Large intestine (tissue), 3 donors: ENCODE results near the gene TSTD1. TPM values are rescaled to one million over a fixed set of nuclear protein-coding genes. Genes with fewer than 3 reads are reported as not detected.
A peak's percentile ranks its signal among the peaks of the same experiment; 100 is the strongest.

Experiments used
- DNase-seq, 2 donors: peaks; one replicate each; pipeline versions ENCODE4 v3.0.0 to v3.0.0-alpha.2; 2013
- H3K27ac ChIP-seq: one replicate; pipeline ENCODE4 v1.5.1; 2013; ENCODE audit warnings: low read length
- H3K27me3 ChIP-seq: 2 replicates; pipeline ENCODE4 v1.6.1; 2013; ENCODE audit warnings: low read length; ENCODE audit not compliant: control insufficient read depth, insufficient read depth
- H3K36me3 ChIP-seq: 2 replicates; pipeline ENCODE4 v1.6.1; 2013; ENCODE audit warnings: low read length; ENCODE audit not compliant: control insufficient read depth, insufficient read depth
- H3K4me1 ChIP-seq: one replicate; pipeline ENCODE4 v1.6.1; 2013; ENCODE audit warnings: low read length; ENCODE audit not compliant: control insufficient read depth, insufficient read depth
- H3K4me3 ChIP-seq: one replicate; pipeline ENCODE4 v1.5.1; 2013; ENCODE audit warnings: low read length
- H3K9me3 ChIP-seq: one replicate; pipeline ENCODE4 v1.6.1; 2013; ENCODE audit warnings: mild to moderate bottlenecking, low read depth, low read length, moderate library complexity; ENCODE audit not compliant: control insufficient read depth
- WGBS: methylation state at CpG from one replicate; pipeline ENCODE4 v1.1.5; 2013; ENCODE audit warnings: low lambda C conversion rate; ENCODE audit not compliant: insufficient coverage; 5-methylcytosine and 5-hydroxymethylcytosine counted together
- polyA plus RNA-seq: library from polyadenylated mRNA; unstranded; fragments of 120-200 nt; gene quantifications from one replicate; pipeline ENCODE4 v1.2.1, GENCODE V29; 2013

Gene TSTD1
- polyA plus RNA-seq, 1 donor, result 60.9 TPM

DNA sequence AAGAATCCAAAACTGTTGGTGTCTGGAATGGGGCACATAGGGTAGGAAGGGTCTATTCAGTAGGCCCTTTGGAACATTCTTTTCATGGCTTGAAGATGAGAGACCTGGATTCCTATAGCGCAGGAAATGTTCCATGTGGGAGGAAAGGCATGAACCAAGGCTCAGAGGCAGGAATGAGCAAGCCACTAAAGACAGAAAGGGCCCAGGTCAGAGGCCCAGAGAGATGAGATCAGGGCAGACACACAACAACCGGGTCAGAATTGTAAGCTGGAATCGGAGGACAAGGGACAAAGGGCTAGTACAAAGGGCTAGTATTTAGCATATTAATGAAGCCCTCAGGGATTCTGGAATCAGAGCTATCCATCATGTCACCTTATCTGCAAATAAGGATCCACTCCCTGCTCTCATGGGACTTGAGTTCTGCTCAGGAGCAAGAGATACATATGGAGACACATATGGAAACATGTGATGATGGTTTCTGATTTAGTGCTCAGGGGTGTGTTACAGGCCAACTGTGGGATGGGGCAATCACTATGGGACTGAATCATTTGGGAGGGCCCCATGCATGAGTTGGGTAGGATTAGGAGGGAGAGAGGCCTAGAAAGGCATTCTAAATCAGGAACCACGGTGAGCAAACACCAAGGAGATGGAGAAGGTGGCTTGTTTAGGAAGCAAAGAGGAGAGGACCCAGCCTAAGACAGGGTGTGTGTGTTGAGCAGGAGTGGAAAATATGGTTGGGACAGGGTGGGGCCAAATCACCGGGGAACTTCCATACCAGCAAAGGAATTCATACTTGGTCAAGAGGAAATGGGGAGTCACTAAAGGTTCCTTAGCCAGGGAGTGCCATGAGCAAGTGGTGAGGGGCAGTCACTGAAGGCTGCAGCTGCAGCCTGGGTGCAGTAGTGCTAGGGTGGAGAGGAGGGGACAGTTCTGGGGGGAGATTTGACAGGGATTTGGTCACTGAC is 42.0 kb upstream of the TSTD1 start:
- H3K9me3 ChIP-seq, result peaks cover 5% of the 10 kb centered on the region
- WGBS, result no CpG with 5 or more reads among the region's 5 CpGs
- peaks cover 15% of the 10 kb centered on the region for H3K27me3 ChIP-seq
- H3K27ac ChIP-seq, result no peak overlapping the region
- H3K4me1 ChIP-seq, result peaks cover 26% of the 10 kb centered on the region
- no peak overlapping the region for H3K4me3 ChIP-seq
- peak in 1 of 2 donors; percentile 1 for DNase-seq
- H3K36me3 ChIP-seq, result no peaks in the 10 kb centered on the region

DNA sequence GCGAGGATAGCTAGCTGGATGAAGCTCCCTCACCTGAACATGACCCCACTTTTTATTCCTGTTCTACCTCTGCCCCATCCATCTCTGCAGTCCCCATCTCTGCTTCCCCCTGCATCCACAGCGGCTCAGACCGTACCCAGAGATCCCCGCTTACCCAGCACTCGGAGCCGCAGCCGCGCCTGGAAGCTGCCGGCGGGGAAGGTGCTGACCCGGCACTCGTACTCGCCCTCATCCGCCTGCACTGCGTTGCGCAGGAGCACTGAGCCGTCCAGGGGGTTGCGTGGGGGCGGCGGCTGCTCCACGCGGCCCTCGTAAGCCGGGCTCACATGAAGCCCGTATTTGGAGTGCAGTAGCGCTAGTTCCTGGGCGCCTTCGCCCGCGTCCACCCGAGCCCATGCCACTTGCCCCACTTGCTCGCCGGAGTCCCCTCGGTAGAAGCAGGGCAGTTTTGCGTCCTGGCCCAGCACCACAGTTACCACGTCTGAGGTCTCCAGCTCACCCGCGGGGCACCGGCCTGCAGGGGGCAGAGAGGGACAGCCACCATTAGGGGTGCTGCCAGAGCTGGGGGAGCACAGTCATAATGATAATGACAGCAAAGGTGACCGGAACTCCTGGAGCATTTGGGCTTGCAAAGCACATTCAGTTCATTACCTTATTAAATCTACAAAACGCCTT is 40.8 kb upstream of the TSTD1 start:
- no peak overlapping the region for H3K27ac ChIP-seq
- peaks cover 19% of the 10 kb centered on the region for H3K4me1 ChIP-seq
- peak in 1 of 2 donors; percentile 1 for DNase-seq
- no peaks in the 10 kb centered on the region for H3K36me3 ChIP-seq
- peaks cover 5% of the 10 kb centered on the region for H3K9me3 ChIP-seq
- 100% methylated on average over 1 of the region's 41 CpGs for WGBS
- H3K27me3 ChIP-seq, result peaks cover 15% of the 10 kb centered on the region
- no peak overlapping the region for H3K4me3 ChIP-seq

DNA sequence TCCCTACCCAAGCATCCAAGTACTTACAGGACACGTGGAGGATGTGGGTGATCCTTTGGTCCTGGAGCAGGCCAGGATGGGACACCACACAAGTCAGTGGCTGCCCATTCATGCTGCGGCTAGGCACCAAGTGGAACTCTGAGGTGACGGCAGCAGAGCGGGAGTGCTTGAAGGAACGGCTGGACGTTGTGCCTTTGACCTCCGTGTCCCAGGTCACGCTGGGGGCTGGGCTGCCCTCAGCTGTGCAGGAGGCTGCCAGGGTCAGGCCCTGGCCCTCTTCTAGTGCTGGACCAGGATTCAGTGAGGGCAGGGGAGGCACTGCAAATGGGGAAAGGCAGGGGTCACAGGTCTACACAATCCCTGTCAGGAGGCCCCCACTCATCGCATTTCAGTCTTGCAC is 38.7 kb upstream of the TSTD1 start:
- Histone ChIP-seq H3K9me3 (peaks cover 5% of the 10 kb centered on the region), H3K27ac (no peak overlapping the region), H3K4me1 (no peaks in the 10 kb centered on the region), H3K36me3 (no peaks in the 10 kb centered on the region), H3K27me3 (peaks cover 15% of the 10 kb centered on the region), H3K4me3 (no peak overlapping the region)
- DNase-seq, result no peak
- no CpG with 5 or more reads among the region's 9 CpGs for WGBS

DNA sequence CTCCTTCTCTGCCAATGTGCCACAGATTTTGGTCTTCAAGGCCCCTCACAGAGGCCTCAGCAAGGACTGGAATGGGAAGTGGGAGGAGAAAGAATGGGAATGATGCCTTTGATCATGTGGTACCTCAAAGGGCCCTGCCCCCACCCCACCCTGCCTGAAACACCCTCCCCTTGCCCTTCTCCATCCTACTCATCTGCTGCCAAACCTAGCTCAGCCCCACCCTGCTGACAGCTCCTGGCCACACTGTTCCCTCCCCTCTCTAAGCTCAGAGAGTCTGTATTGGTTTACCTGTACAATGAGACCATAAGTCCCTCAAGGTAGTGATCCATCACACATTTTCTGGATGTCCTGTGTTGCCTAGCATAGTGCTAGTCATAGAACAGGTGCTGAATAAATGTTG is 37.6 kb upstream of the TSTD1 start:
- no peaks in the 10 kb centered on the region for H3K36me3 ChIP-seq
- DNase-seq, result no peak
- peaks cover 5% of the 10 kb centered on the region for H3K9me3 ChIP-seq
- no peaks in the 10 kb centered on the region for H3K4me1 ChIP-seq
- H3K27me3 ChIP-seq, result peaks cover 15% of the 10 kb centered on the region
- H3K27ac ChIP-seq, result no peak overlapping the region
- H3K4me3 ChIP-seq, result no peak overlapping the region

DNA sequence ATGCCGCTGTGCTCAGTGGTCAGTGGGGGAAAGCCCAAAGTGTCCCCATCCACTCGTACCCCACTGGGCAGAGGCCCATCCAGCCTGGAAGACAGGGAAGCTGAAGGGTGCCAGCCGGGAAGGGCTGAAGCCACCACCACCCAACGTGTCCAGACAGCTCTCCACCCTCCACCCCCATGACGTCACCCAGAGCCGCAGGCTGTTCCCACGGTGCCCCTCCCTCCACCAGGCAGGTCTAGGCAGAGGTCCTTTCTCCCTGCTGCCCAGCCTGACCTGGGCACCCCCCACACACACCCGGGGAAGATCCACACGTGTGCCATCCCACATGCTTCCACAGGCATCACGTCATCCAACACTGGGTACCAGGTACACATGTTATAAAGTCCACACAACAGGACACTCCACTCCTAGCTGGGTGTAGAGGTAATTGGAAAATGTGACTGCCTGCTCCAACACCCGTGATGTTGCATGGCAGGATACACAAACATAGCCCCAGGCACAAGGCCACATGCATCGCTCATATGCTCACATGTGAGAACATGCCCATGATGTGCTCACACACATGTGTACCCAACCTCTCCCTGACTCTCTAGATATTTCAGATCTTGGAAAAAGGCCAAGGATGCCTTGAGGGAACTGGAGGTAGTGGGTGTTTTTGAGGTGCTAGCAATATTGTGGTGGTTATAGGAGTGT is 36.1 kb upstream of the TSTD1 start:
- peaks cover 5% of the 10 kb centered on the region for H3K9me3 ChIP-seq
- H3K4me1 ChIP-seq, result no peaks in the 10 kb centered on the region
- H3K36me3 ChIP-seq, result no peaks in the 10 kb centered on the region
- H3K27me3 ChIP-seq, result peaks cover 10% of the 10 kb centered on the region
- WGBS, result no CpG with 5 or more reads among the region's 12 CpGs
- H3K4me3 ChIP-seq, result no peak overlapping the region
- DNase-seq, result no peak
- H3K27ac ChIP-seq, result no peak overlapping the region

DNA sequence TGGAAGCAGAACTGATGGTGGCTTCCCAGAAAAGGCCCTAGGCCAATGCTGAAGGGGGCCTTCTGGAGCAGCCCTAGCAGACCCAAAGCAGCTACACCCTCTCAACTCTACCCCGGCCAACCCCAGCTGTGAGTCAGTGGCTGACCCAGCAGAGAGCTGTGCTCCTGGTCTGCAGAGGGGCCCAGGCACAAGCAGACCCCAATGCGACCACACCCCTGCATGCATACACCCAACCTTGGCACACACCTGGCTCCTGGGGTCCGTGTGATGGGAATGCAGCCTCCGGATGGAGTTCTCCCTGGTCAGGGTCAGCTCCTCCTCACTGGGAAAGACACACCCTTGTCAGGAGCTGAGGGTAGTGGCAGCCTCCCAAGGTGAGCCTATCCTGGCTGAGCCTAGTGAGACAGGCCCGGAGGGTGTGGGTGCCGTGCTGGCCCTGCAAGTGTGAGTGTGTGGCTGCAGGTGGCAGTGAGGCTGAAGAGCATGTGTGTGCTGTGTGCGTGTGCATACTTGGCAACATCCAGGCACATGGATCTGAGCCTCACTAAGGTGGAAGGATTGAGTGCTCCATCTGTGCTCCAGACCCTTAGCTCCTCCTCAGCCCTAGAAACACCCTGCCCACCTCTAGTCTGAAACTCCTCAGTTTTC is 34.8 kb upstream of the TSTD1 start:
- DNase-seq, result no peak

DNA sequence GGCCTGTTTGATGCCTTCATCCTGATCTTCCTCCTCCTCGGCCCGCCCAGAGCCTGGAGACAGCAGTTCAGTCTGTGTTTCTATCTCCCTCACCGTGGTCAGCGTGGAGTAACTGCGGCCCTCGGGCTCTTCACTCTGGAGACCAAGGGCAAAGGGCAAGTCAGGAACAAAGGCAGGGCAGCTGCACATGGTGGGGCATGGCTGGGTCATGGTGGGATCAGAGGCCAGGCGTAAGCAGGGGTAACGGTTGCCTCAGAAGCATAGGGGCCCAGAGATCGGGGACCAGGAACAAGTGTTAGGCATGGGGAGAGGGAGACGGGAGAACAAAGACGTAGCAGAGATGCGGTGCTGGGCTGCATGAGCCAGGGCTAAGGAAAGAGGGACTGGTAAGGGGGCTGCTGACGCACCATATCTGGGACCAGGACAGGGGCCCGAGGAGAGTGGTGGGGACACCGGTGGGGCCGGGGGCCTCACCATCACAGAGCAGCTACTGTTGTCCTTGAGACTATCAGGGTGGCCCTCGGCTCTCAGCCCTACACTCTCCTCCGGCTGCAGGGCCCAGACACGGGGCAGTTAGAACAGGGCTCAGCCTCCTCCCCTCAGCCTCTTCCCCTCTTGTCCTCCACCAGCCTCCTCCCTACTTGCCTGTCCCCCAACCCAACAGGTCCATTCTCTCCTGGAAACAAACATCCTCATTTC is 34.1 kb upstream of the TSTD1 start:
- Histone ChIP-seq H3K4me3 (no peak overlapping the region), H3K36me3 (no peaks in the 10 kb centered on the region), H3K9me3 (no peaks in the 10 kb centered on the region), H3K4me1 (no peaks in the 10 kb centered on the region), H3K27me3 (no peaks in the 10 kb centered on the region), H3K27ac (no peak overlapping the region)
- no peak for DNase-seq
- WGBS, result no CpG with 5 or more reads among the region's 19 CpGs

More for the DNA sequence above, 34.8 kb upstream of the TSTD1 start:
- Histone ChIP-seq H3K4me1 (no peaks in the 10 kb centered on the region), H3K9me3 (no peaks in the 10 kb centered on the region), H3K4me3 (no peak overlapping the region), H3K27ac (no peak overlapping the region), H3K27me3 (no peaks in the 10 kb centered on the region), H3K36me3 (no peaks in the 10 kb centered on the region)
- WGBS, result no CpG with 5 or more reads among the region's 7 CpGs

DNA sequence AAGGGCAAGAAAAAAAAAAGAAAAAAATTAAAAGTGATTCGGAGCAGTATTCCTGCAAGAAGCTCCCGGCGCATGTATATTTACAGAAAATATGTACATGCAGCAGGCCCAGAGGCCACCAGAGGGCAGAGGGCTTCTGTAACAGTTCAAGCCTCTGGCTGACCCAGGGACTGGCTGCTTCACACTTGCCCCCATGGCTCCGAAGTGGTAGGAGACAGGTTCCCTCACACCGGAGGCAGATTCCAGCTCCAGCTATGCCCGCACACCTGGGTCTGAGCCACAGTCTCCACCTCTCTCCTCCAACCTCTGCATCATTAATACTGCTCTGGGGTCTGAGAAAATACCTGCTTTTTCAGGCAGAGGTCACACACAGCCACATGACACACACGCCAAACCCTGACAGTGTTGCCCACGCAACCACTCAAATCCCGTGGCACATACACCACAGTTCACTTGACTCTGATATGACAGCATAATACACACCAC is 33.2 kb upstream of the TSTD1 start:
- Histone ChIP-seq H3K36me3 (no peaks in the 10 kb centered on the region), H3K27me3 (no peaks in the 10 kb centered on the region), H3K9me3 (no peaks in the 10 kb centered on the region), H3K27ac (no peak overlapping the region), H3K4me3 (no peak overlapping the region), H3K4me1 (no peaks in the 10 kb centered on the region)
- peak in 1 of 2 donors; percentile 33 for DNase-seq
- no CpG with 5 or more reads among the region's 9 CpGs for WGBS

DNA sequence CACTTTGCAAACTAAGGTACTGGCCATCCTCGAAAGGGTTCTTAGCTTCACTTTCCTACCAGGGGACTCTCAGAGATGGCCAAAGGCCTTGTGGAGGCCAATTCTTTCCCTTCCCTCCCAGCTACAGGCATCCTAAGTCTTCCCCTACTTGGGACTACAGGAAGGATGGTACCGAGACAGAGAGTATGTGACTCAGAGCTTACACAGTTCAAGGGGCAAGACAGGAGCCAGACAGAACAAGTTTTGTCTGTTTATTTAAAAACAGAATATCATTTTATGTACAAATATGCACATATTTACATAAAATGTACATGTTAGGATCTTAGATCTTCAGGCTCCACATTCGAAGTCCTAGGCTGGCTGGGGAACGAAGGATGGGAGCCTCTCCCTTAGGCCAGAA is 32.0 kb upstream of the TSTD1 start:
- no peaks in the 10 kb centered on the region for H3K4me1 ChIP-seq
- no peak for DNase-seq
- H3K36me3 ChIP-seq, result no peaks in the 10 kb centered on the region
- no peak overlapping the region for H3K27ac ChIP-seq
- WGBS, result no CpG with 5 or more reads among the region's 4 CpGs
- no peaks in the 10 kb centered on the region for H3K27me3 ChIP-seq
- H3K4me3 ChIP-seq, result no peak overlapping the region
- H3K9me3 ChIP-seq, result no peaks in the 10 kb centered on the region
